SIG-M5 (cell line): Measurements from ENCODE around the gene TMEM203.

Experiments used
- DNase-seq: peaks from one replicate; lab custom pipeline; 2025; lab: John Stamatoyannopoulos, UW

Gene TMEM203

DNA sequence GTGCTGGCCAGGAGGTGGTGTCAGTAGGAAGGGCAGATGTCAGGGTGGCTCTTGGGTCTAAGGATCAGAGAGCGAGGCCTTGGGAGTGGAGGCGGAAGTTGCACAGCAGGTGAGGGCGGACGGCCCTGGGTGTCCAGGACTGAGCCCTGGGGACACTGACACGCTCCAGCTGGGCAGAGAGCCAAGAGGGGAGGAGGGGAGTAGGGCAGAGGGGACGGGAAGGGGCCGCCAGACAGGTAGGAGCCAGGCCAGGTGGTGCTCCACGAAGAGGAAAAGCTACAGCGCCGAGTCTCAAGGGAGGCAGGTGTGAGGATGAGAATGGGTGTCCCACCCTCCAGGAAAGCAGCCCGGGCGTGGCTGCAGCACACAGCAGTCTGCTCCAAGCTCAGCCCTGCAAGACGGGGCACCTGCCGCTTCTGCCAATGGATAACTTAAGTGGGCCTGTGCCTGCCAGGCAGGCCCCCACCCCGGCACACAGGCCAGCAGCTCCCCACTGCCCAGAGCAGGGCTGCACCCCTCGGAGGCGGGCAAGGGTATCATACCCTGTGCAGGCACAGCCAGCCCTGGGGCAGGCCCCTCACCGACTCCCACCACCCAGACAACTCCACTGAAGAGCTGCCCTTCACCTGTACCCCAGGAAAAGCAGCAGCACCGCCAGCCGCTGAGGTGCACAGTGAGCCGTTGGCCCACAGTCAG, 9.8 kb downstream of the TMEM203 start:
- no peak for DNase-seq

DNA sequence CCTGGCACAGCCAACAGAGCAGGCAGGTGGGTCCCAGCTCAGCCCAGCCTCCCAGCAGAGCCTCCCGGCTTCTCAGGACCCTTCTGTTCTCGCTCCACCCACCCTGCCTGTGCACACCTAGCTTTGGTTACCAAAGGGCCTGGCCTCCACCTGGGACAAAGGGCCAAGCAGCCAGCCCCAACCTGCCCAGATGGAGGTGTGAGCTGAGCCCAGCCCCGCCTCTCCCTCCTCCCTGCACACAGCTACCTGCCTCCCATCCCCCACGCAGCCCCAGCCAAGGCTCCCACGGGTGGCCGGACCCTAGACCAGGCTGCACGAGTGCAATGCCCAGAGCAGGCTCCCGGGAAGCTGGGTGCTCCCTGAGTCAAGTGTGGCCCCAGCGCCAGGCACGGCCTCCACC, 10.5 kb downstream of the TMEM203 start:
- no peak for DNase-seq

DNA sequence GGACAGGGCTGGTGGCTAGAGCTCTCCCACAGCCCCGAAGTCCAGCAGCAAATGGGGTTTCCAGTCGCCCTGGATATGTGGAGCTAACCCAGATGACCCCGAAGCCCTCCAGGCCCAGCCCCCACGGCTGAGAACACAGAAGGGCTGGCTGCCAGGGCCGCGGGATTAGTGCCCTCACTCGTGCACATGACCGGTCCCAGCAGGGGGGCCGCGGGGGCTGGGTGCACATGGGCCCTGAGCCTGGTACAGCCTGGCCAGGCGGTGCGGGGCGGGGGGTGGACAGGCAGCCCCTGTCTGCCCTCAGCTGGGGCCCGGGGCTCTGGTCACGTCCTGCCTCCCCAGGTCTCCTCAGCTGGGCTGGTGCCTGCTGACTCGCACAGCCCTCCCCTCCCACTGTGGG, 11.1 kb downstream of the TMEM203 start:
- no peak for DNase-seq

DNA sequence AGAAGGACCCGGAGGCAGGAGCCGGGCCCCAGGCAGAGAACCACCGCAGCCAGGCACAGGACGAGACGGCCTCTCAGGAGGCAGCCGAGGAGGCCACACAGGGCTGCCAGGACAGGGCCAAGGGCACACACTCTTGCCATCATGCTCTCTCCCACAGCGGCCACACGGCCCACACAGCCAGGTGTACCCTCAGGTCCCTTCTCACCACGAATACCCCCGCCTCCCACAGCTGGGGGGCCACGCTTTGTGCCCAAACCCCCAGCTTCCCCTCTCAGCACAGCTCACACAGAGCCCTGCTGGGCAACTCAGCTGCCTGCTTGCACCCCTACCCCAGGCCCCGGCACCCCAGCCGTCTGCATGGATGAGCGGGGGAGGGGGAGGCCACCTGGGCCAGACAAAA, 11.7 kb downstream of the TMEM203 start:
- no peak for DNase-seq

DNA sequence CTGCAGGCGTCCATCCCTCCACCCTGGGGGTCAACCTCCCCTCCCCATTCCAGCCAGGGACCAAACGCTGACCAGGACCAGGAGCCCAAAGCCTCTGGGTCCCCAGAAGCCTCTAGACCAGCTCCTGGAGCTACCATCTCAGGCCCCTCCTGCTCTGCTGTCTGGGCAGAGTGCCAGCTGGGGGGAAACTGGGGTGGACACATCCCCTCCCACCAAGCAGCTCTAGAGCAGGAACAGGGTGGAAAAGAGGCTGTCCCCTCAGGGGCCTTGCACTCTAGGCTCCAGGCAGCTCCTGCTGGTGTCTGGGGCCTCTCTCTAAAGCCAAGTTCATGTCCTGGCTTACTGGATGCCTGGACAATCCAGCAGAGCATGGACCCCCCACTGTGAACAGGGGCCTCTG, 12.6 kb downstream of the TMEM203 start:
- no peak for DNase-seq

GRCh38 chr9:137192448-137192780, 13.0 kb downstream of the TMEM203 start:
- no peak for DNase-seq

- DNase-seq = no peak
Observed at GRCh38 chr9:137191691-137192447, 13.6 kb downstream of the TMEM203 start.

DNA sequence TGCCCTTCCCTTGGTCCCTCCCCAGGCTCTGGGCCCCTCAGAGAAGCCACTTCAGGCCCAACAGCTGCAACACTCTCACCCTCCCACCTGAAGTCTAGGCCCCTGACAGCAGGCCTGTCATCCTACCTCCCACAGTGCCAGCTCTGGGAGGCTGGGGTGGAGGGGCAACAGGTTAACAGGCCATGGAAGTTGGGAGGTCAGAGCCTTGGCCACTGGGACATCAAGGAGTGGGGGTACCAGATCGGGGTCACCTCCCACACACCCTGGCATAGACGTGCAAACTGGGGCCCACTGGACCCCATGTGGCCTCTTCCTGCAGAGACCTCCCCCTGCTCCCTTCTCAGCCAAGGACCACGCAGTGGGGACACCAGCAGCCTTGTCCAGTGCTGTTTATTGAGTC, 14.2 kb downstream of the TMEM203 start:
- no peak for DNase-seq

DNA sequence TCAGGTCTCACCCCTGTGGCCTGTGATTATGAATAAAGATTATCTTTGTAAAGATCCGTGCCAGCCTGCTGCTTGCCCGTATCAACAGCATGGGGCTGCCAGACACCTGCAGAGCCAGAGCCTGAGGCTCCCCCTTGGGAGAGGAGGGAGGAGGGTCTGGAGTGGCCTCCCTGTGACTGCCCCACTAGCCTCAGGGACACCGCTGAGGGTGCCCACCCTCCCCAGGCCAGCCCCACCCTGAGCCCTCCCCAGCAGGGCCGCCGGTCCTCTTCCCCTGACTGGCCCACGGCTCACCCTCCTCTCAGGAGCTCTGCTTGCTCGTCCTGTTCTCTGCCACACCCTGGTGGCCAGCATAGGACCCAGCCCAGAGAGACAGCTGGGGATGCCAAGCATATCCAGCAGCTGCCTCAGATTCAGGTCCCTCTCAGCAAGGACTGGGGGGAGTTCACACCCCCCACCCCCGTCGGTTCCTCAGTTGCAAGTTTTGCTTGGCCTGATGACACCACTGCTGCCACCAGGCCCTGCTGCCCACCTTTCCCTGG, 15.1 kb downstream of the TMEM203 start:
- no peak for DNase-seq

GRCh38 chr9:137189297-137190295, 15.9 kb downstream of the TMEM203 start:
- DNase-seq = no peak

- DNase-seq = peak; percentile 2
Observed at GRCh38 chr9:137188490-137189296, 16.8 kb downstream of the TMEM203 start, which contains the start of the genes ANAPC2 and SSNA1. Gene ANAPC2 (minus strand): TSS chr9:137188560. CDS start chr9:137188532, 28 bp downstream. Gene SSNA1 (plus strand): TSS chr9:137188676. CDS start chr9:137188727, 51 bp downstream.

DNA sequence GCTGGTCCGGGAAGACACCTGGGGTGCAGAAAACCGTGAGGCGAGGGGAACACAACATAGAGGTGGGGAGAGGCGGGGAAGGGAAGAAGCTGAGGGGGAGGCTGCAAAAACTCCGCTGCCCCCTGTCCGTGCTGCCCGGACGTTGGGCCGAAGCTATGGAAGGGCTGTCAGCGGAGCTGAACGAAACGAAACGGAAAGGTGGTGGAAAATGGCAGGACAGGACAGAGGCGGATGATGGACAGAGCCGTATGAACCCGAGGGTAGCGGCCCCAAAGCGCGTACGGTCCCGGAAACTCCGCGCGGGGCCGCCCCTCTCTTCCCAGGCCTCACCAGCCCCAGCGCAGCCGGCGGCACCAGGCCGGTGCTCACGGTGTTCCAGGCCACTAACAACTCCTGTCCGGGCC, 17.4 kb downstream of the TMEM203 start:
- no peak for DNase-seq

DNA sequence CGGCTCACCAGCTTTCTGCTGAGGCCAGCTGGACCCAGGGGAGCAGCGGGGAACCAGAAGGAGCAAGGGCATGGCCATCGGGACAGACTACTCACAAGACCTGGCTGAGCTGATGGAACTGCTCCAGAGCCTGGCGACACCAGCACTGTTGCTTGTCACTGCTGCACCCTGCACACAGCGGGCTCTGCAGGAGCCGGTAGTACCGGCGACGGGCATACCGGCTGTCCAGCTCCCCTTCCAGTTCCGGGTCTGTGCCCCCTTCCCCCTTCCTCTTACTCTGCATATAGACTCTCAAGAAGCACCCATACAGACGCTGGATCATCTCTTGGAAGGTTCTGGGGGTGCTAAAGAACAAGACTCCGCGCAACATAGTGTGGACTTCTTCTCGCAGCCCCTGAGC, 18.1 kb downstream of the TMEM203 start:
- DNase-seq = no peak

DNA sequence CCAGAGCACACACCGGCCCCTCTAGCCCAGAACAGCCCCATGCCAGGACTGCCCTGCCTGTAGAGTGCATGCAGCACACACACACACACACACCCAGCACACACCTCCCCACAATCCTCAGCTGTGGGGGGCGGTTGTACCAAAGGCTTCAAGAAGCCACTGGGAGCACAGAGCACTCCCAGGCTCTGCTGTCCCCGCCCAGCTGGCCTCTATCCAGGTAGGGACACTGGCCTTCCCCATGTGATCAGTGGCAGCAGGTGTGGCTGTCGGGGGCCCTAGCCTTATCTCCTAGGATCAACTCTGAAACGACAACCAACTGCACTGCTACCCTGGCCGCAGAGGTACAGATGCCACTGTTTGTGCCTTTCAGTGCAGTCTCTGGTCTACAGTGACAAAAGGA, 19.1 kb downstream of the TMEM203 start:
- DNase-seq = no peak

GRCh38 chr9:137185921-137186320, 19.5 kb downstream of the TMEM203 start:
- no peak for DNase-seq

GRCh38 chr9:137184881-137185660, 20.4 kb downstream of the TMEM203 start:
- DNase-seq = no peak

DNA sequence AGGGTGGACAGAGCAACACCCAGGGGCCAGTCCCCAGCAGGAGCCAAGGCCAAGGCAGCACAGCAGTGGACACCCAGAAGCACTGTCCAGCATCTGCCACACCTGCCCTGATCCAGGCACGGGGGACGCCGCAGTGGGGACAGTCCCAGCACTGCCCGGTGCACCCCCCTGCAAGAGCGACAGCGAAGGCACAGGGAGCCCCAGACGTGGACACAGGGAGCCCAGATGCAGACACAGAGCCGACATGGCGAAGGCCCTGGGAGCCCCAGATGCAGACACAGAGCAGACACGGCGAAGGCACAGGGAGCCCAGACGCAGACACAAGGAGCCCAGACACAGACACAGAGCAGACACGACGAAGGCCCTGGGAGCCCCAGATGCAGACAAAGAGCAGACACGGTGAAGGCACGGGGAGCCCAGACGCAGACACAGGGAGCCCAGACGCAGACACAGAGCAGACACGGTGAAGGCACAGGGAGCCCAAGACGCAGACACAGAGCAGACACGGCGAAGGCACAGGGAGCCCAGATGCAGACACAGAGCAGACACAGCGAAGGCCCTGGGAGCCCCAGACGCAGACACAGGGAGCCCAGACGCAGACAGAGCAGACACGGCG, 21.4 kb downstream of the TMEM203 start:
- DNase-seq = no peak

- no peak for DNase-seq
Observed at GRCh38 chr9:137182836-137183235, 22.6 kb downstream of the TMEM203 start.

DNA sequence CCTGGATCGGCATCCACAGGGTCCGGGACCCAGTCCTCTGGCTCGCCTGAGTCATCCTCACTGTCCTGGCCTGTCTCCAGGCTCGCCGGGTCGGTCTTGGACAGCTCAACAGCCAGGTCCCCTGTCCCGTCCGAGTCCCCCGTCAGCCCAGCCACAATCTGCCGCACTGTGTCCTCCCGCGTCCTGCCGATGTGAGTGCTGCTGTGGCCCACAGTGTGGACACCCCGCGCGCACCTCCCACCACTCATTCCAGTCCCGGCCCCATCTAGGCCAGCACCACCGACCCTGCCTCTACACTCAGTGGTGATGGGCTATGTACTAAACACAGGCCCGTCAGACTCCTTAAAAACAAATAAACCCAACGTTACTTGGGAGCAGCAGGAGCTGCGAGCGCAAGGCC, 23.8 kb downstream of the TMEM203 start:
- DNase-seq = no peak

DNA sequence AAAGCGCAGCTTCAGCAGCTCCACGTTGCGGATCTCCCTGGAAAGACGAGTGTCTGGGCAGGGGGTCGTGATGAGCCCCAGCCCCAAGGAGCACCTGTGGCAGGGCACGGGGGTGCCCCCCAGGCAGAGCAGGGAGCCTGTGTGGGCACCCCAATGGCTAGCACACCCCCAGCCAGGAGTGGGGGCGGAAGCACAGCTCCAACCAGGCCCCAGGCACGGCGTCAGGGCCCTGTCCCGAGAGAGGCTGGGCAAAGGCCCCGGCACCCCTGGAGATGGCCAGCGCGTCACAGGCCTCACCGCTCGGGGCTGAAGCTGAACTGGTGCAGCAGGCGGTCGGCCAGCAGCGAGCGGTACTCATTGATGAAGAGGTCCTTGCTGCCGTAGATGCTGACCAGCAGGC, 25.0 kb downstream of the TMEM203 start:
- no peak for DNase-seq
